K562 (cell line): ENCODE results near the gene VPS9D1. TPM values are rescaled to one million over a fixed set of nuclear protein-coding genes. Genes with fewer than 3 reads are reported as not detected.

Experiments used
- CTCFL ChIP-seq: IDR thresholded peaks from 2 replicates; pipeline ENCODE4 v1.6.1; 2011; ENCODE audit warnings: borderline replicate concordance, low read depth, mild to moderate bottlenecking, moderate library complexity, low read length; ENCODE audit not compliant: insufficient read depth, poor library complexity, severe bottlenecking
- ELF1 ChIP-seq: fragments of 200-800 bp; sonication (Bioruptor generic); IDR thresholded peaks from 2 replicates; pipeline ENCODE4 v1.6.1; 2016; ENCODE audit warnings: missing genetic modification characterization, missing compliant biosample characterization
- EP300 ChIP-seq: IDR thresholded peaks from 2 replicates; pipeline ENCODE4 v1.6.1; 2012; ENCODE audit warnings: low read length, improper control_type of control experiment
- ETV5 ChIP-seq: sonication (generic); formaldehyde crosslinking; IDR thresholded peaks from 2 replicates; pipeline ENCODE4 v1.4.0; 2020; ENCODE audit warnings: low read depth, mild to moderate bottlenecking, missing genetic modification reagents
- HMGN3 ChIP-seq: IDR thresholded peaks from 2 replicates; pipeline ENCODE4 v1.6.1; 2011; ENCODE audit warnings: borderline replicate concordance, low read depth, mild to moderate bottlenecking, mixed read lengths, low read length; ENCODE audit not compliant: insufficient read length; ENCODE audit errors: extremely low read depth
- MEIS2 ChIP-seq: fragments of 450-650 bp; IDR thresholded peaks from 2 replicates; pipeline ENCODE4 v1.6.1; 2014; ENCODE audit warnings: mild to moderate bottlenecking; ENCODE audit not compliant: partially characterized antibody
- MITF ChIP-seq: IDR thresholded peaks from 2 replicates; pipeline ENCODE4 v1.6.1; 2014; ENCODE audit warnings: antibody characterized with exemption
- PKNOX1 ChIP-seq: fragments of 450-650 bp; IDR thresholded peaks from 2 replicates; pipeline ENCODE4 v1.6.1; 2016
- POLR2G ChIP-seq: fragments of 200-400 bp; formaldehyde crosslinking; IDR thresholded peaks from 2 replicates; pipeline ENCODE4 v1.6.1; 2017; ENCODE audit warnings: low read depth, mild to moderate bottlenecking, antibody characterized with exemption, low read length, moderate library complexity
- PRDM10 ChIP-seq: fragments of 450-650 bp; IDR thresholded peaks from 2 replicates; pipeline ENCODE4 v1.6.1; 2018; ENCODE audit not compliant: partially characterized antibody
- RNF2 ChIP-seq: sonication (generic); IDR thresholded peaks from 2 replicates; pipeline ENCODE4 v1.6.1; 2016
- TARDBP ChIP-seq: fragments of 450-650 bp; IDR thresholded peaks from 2 replicates; pipeline ENCODE4 v1.6.1; 2016
- TFAP4 ChIP-seq: sonication (generic); formaldehyde crosslinking; IDR thresholded peaks from 2 replicates; pipeline ENCODE4 v1.8.0; 2022; ENCODE audit warnings: missing genetic modification reagents, mild to moderate bottlenecking, moderate library complexity, borderline replicate concordance
- ZNF263 ChIP-seq: sonication (generic); formaldehyde crosslinking; IDR thresholded peaks from 2 replicates; pipeline ENCODE4 v1.8.0; 2022; ENCODE audit warnings: mild to moderate bottlenecking, missing genetic modification reagents, borderline replicate concordance
- ZNF277 ChIP-seq: fragments of 250-450 bp; sonication (Bioruptor Pico); IDR thresholded peaks from 2 replicates; pipeline ENCODE4 v1.8.0; 2022; ENCODE audit warnings: inconsistent platforms, mild to moderate bottlenecking, moderate library complexity, borderline replicate concordance
- polyA plus RNA-seq, 8 experiments: library from polyadenylated mRNA; depleted of rRNA in 4 of 8; stranded (reverse) in 5 of 8; unstranded in 3 of 8; fragments of >200 nt; fragmentation: Nextera tagmentation in 2 of 8; fragmentation: Illumina TruSeq in 1 of 8; extraction: Ambion mirVana in 2 of 8; extraction: Trizol in 1 of 8; gene quantifications; 2 replicates each; pipeline versions ENCODE4 v1.2.1 to v1.2.3, GENCODE V29; 2011 to 2014; ENCODE audit warnings: inconsistent platforms in 1 of 8, missing spikeins in 1 of 8
- total RNA-seq, 7 experiments: library from RNA; depleted of rRNA in 6 of 7; stranded (reverse); fragments of >200 nt in 6 of 7; fragmentation: Illumina TruSeq in 2 of 7; extraction: Trizol in 2 of 7; gene quantifications; 2 replicates each; pipeline versions ENCODE4 v1.2.1 to v1.2.3, GENCODE V29; 2011 to 2021; ENCODE audit warnings: low replicate concordance in 1 of 7

Gene VPS9D1
- total and polyA plus RNA-seq, 9 of the 15 experiments (the other 6 are each of a cell fraction or from before 2014, with no cell fraction given) = 0.33 to 3.1 (median 1.1) TPM

GRCh38 chr16:89700100-89700648, 20.5 kb downstream of the VPS9D1 start (continued):
- TF ChIP-seq TFAP4 (CRISPR knock-in tag) (peak; percentile 81), PRDM10 (peak; percentile 10), MITF (peak; percentile 74; the same call in 1 of the 2 replicates), ELF1 (peak; percentile 59), MEIS2 (peak; percentile 31), RNF2 (peak; percentile 45; the same call in 1 of the 2 replicates), ETV5 (no peak), CTCFL (no peak), POLR2G (no peak), ZNF277 (CRISPR knock-in tag) (no peak), EP300 (peak; percentile 43; the same call in 1 of the 2 replicates), TARDBP (peak; percentile 85; the same call in 1 of the 2 replicates), HMGN3 (peak; percentile 74), ZNF263 (CRISPR knock-in tag) (peak; percentile 24; the same call in 1 of the 2 replicates), PKNOX1 (peak; percentile 72)
